22Rv1 (cell line): ENCODE data around the gene PARP8.

ENCODE experiments used
- CTCF ChIP-seq: fragments of 450-650 bp; IDR thresholded peaks from 2 replicates; pipeline ENCODE4 v1.5.1; 2017; ENCODE audit warnings: mild to moderate bottlenecking
- ZFX ChIP-seq: fragments of 450-650 bp; IDR thresholded peaks from 2 replicates; pipeline ENCODE4 v1.6.1; 2017; ENCODE audit warnings: antibody characterized with exemption, borderline replicate concordance

- TF ChIP-seq CTCF: no peak
- no peak for TF ChIP-seq ZFX
Measured at GRCh38 chr5:50655067-50655809, 11.2 kb upstream of the PARP8 start.
